Measurements from ENCODE around the gene DRG2.

DRG2 gene

GRCh38 chr17:18140648-18141047 lies 52.9 kb downstream of the DRG2 start:
- TF ChIP-seq CTCF (IDR thresholded peaks at IDR 0.05; ENCODE audit: low read depth, low read length): no peak
- no peaks in the 10 kb centered on the region for H3K27me3 ChIP-seq
- no peak overlapping the region for H3K4me3 ChIP-seq (ENCODE audit: low read depth, low read length)
- DNase-seq: no peak
- H3K9me3 ChIP-seq: no peaks in the 10 kb centered on the region
- H3K4me1 ChIP-seq: no peaks in the 10 kb centered on the region
- H3K36me3 ChIP-seq: no peaks in the 10 kb centered on the region

GRCh38 chr17:18141210-18141803 lies 53.6 kb downstream of the DRG2 start:
- TF ChIP-seq CTCF (IDR thresholded peaks at IDR 0.05; ENCODE audit: low read depth, low read length): peak; percentile 53
- H3K4me1 ChIP-seq: no peaks in the 10 kb centered on the region
- DNase-seq: peak; percentile 26
- H3K9me3 ChIP-seq: no peaks in the 10 kb centered on the region
- H3K27me3 ChIP-seq: no peaks in the 10 kb centered on the region
- no peak overlapping the region for H3K4me3 ChIP-seq (ENCODE audit: low read depth, low read length)
- H3K36me3 ChIP-seq: no peaks in the 10 kb centered on the region

GRCh38 chr17:18142417-18142816 lies 54.7 kb downstream of the DRG2 start:
- TF ChIP-seq CTCF (IDR thresholded peaks at IDR 0.05; ENCODE audit: low read depth, low read length): no peak
- H3K9me3 ChIP-seq: no peaks in the 10 kb centered on the region
- no peak for DNase-seq

GRCh38 chr17:18143044-18143936 lies 55.5 kb downstream of the DRG2 start:
- Histone ChIP-seq H3K4me1 (no peaks in the 10 kb centered on the region), H3K9me3 (no peaks in the 10 kb centered on the region), H3K27me3 (no peaks in the 10 kb centered on the region), H3K4me3 (ENCODE audit: low read depth, low read length) (no peak overlapping the region), H3K36me3 (no peaks in the 10 kb centered on the region)
- DNase-seq: peak; percentile 20
- TF ChIP-seq CTCF (IDR thresholded peaks at IDR 0.05; ENCODE audit: low read depth, low read length): peak; percentile 50

More at GRCh38 chr17:18142417-18142816, 54.7 kb downstream of the DRG2 start:
- Histone ChIP-seq H3K27me3 (no peaks in the 10 kb centered on the region), H3K4me3 (ENCODE audit: low read depth, low read length) (no peak overlapping the region), H3K4me1 (no peaks in the 10 kb centered on the region), H3K36me3 (no peaks in the 10 kb centered on the region)

- Histone ChIP-seq H3K36me3 (no peaks in the 10 kb centered on the region), H3K9me3 (no peaks in the 10 kb centered on the region), H3K4me3 (ENCODE audit: low read depth, low read length) (no peak overlapping the region), H3K4me1 (no peaks in the 10 kb centered on the region), H3K27me3 (no peaks in the 10 kb centered on the region)
- no peak for DNase-seq
- TF ChIP-seq CTCF (IDR thresholded peaks at IDR 0.05; ENCODE audit: low read depth, low read length): no peak
Observed at GRCh38 chr17:18144261-18144660, 56.5 kb downstream of the DRG2 start.

- TF ChIP-seq CTCF (IDR thresholded peaks at IDR 0.05; ENCODE audit: low read depth, low read length): no peak
- no peak for DNase-seq
- Histone ChIP-seq H3K9me3 (no peaks in the 10 kb centered on the region), H3K4me1 (no peaks in the 10 kb centered on the region), H3K36me3 (no peaks in the 10 kb centered on the region), H3K4me3 (ENCODE audit: low read depth, low read length) (no peak overlapping the region), H3K27me3 (no peaks in the 10 kb centered on the region)
Observed at GRCh38 chr17:18144855-18145254, 57.1 kb downstream of the DRG2 start.

Measured in BE2C (cell line).